SK-N-SH (cell line): ENCODE data around the gene POLDIP3. TPM values are rescaled to one million over a fixed set of nuclear protein-coding genes. Genes with fewer than 3 reads are reported as not detected.

Experiments used
- CTCF ChIA-PET: fragments of 300-600, 350-600 bp; formaldehyde crosslinking; extraction: SDS; loops from one replicate; lab custom pipeline; 2021; lab: Yijun Ruan, JAX
- POLR2A ChIA-PET: fragments of 350-600 bp; sonication (Branson Sonifier 250); formaldehyde crosslinking; extraction: SDS; loops from one replicate; lab custom pipeline; 2020; ENCODE audit warnings: antibody characterized with exemption, inconsistent platforms; lab: Yijun Ruan, JAX
- DNase-seq: peaks from one replicate; pipeline ENCODE4 v3.0.0; 2012
- H2AFZ ChIP-seq: fragments of 200-600 bp; sonication (generic); 2 replicates; pipeline ENCODE4 v1.8.1; 2016; ENCODE audit warnings: antibody characterized with exemption, mild to moderate bottlenecking, low read depth
- H3F3A ChIP-seq: fragments of 200-600 bp; sonication (generic); replicated peaks from 2 replicates; pipeline ENCODE3; 2016; ENCODE audit warnings: antibody characterized with exemption, mild to moderate bottlenecking; ENCODE audit not compliant: insufficient read depth
- H3K27ac ChIP-seq, 2 experiments: fragments of 200-500 bp in 1 of 2; fragments of 200-600 bp in 1 of 2; sonication (Bioruptor generic) in 1 of 2; sonication (generic), shearing (Covaris generic) in 1 of 2; 2 replicates each; pipeline versions ENCODE4 v1.5.1 to v1.6.1; 2014 to 2016; ENCODE audit warnings: low read depth in 2 of 2, inconsistent platforms in 1 of 2, low read length in 1 of 2, mild to moderate bottlenecking in 1 of 2, mixed read lengths in 1 of 2
- H3K27me3 ChIP-seq: fragments of 200-600 bp; sonication (generic), shearing (Covaris generic); 2 replicates; pipeline ENCODE4 v1.6.1; 2016; ENCODE audit warnings: mixed run types; ENCODE audit not compliant: insufficient read depth
- H3K36me3 ChIP-seq, 2 experiments: fragments of 200-500 bp in 1 of 2; fragments of 200-600 bp in 1 of 2; sonication (Bioruptor generic) in 1 of 2; sonication (generic) in 1 of 2; replicated peaks in 1 of 2; 2 replicates each; pipeline versions ENCODE3 to v1.5.1; 2014 to 2016; ENCODE audit warnings: low read length in 1 of 2, mild to moderate bottlenecking in 1 of 2; ENCODE audit not compliant: insufficient read depth in 2 of 2, control insufficient read depth in 1 of 2
- H3K4me1 ChIP-seq, 2 experiments: fragments of 200-500 bp in 1 of 2; fragments of 200-600 bp in 1 of 2; sonication (Bioruptor generic) in 1 of 2; sonication (generic), shearing (Covaris generic) in 1 of 2; 2 replicates each; pipeline versions ENCODE4 v1.5.1 to v1.6.1; 2014 to 2016; ENCODE audit warnings: low read depth in 1 of 2, low read length in 1 of 2, mixed run types in 1 of 2; ENCODE audit not compliant: insufficient read depth in 2 of 2, control insufficient read depth in 1 of 2
- H3K4me2 ChIP-seq: fragments of 200-600 bp; sonication (generic), shearing (Covaris generic); 2 replicates; pipeline ENCODE4 v1.6.1; 2017; ENCODE audit warnings: mixed run types
- H3K4me3 ChIP-seq, 2 experiments: fragments of 200-500 bp in 1 of 2; fragments of 200-600 bp in 1 of 2; sonication (Bioruptor generic) in 1 of 2; sonication (generic), shearing (Covaris generic) in 1 of 2; 2 replicates each; pipeline versions ENCODE4 v1.5.1 to v1.8.1; 2014 to 2016; ENCODE audit warnings: low read depth in 2 of 2, inconsistent platforms in 1 of 2, low read length in 1 of 2, mild to moderate bottlenecking in 1 of 2, mixed read lengths in 1 of 2, moderate library complexity in 1 of 2
- H3K79me2 ChIP-seq: fragments of 200-600 bp; sonication (generic); 2 replicates; pipeline ENCODE4 v1.8.1; 2017; ENCODE audit warnings: mild to moderate bottlenecking; ENCODE audit not compliant: insufficient read depth
- H3K9ac ChIP-seq: fragments of 200-600 bp; sonication (generic); 2 replicates; pipeline ENCODE4 v1.6.1; 2017; ENCODE audit warnings: mixed run types
- H3K9me2 ChIP-seq: fragments of 200-600 bp; sonication (generic); 2 replicates; pipeline ENCODE4 v1.6.1; 2017; ENCODE audit warnings: mixed run types
- H3K9me3 ChIP-seq: fragments of 200-600 bp; sonication (generic); 2 replicates; pipeline ENCODE4 v1.6.1; 2017; ENCODE audit warnings: mixed run types, mild to moderate bottlenecking, moderate library complexity
- H4K20me1 ChIP-seq: fragments of 200-600 bp; sonication (generic); 2 replicates; pipeline ENCODE4 v1.6.1; 2017; ENCODE audit warnings: mild to moderate bottlenecking, mixed run types; ENCODE audit not compliant: insufficient read depth
- ELF1 ChIP-seq: IDR thresholded peaks from 2 replicates; pipeline ENCODE4 v1.4.0; 2012
- EZH2phosphoT487 ChIP-seq: fragments of 200-600 bp; sonication (generic); IDR thresholded peaks from 2 replicates; pipeline ENCODE4 v1.6.1; 2017; ENCODE audit warnings: low read depth, mixed run types, mild to moderate bottlenecking, antibody characterized with exemption, moderate library complexity, borderline replicate concordance
- FOSL2 ChIP-seq: IDR thresholded peaks from 2 replicates; pipeline ENCODE4 v1.4.0; 2012; ENCODE audit warnings: low read depth, mild to moderate bottlenecking, moderate library complexity, borderline replicate concordance
- FOXJ3 ChIP-seq: sonication (generic); formaldehyde crosslinking; IDR thresholded peaks from 2 replicates; pipeline ENCODE4 v1.5.1; 2020; ENCODE audit warnings: mild to moderate bottlenecking, missing genetic modification reagents
- NFIC ChIP-seq: IDR thresholded peaks from 2 replicates; pipeline ENCODE4 v1.4.0; 2012; ENCODE audit warnings: borderline replicate concordance
- NRF1 ChIP-seq: IDR thresholded peaks from 2 replicates; pipeline ENCODE4 v1.6.1; 2012; ENCODE audit warnings: low read depth, mild to moderate bottlenecking, low read length
- RFX5 ChIP-seq: IDR thresholded peaks from 2 replicates; pipeline ENCODE4 v1.6.1; 2012; ENCODE audit warnings: mild to moderate bottlenecking, improper control_type of control experiment, low read length
- SIN3A ChIP-seq: IDR thresholded peaks from 2 replicates; pipeline ENCODE4 v1.6.1; 2012; ENCODE audit warnings: low read depth, mild to moderate bottlenecking, low read length, moderate library complexity, borderline replicate concordance
- TCF12 ChIP-seq: IDR thresholded peaks from 2 replicates; pipeline ENCODE4 v1.4.0; 2012
- TEAD4 ChIP-seq: IDR thresholded peaks from 2 replicates; pipeline ENCODE4 v1.4.0; 2012; ENCODE audit warnings: mild to moderate bottlenecking, borderline replicate concordance; ENCODE audit not compliant: insufficient read depth
- YY1 ChIP-seq: IDR thresholded peaks from 2 replicates; pipeline ENCODE4 v1.4.0; 2012; ENCODE audit warnings: low read depth, mild to moderate bottlenecking
- WGBS: methylation state at CpG from one replicate; pipeline ENCODE4 v1.1.6; 2017; ENCODE audit warnings: low lambda C conversion rate; 5-methylcytosine and 5-hydroxymethylcytosine counted together
- polyA plus RNA-seq, 3 experiments: library from polyadenylated mRNA; depleted of rRNA; stranded (reverse); fragments of >200 nt; gene quantifications; 2 replicates each; pipeline ENCODE4 v1.2.3, GENCODE V29; 2012
- TF ChIP-seq, protein P1 (sequence below): fragments of 150-350 bp; IDR thresholded peaks from 2 replicates; pipeline ENCODE4 v1.6.1; 2017; ENCODE audit warnings: antibody characterized with exemption, low read length, low read depth, borderline replicate concordance
- TF ChIP-seq, protein P2 (sequence below): IDR thresholded peaks from 2 replicates; pipeline ENCODE4 v1.4.0; 2012; ENCODE audit warnings: low read depth

Gene POLDIP3
- polyA plus RNA-seq, 1 of the 3 experiments (the other 2 are of a cell fraction), result 18.8 TPM

DNA sequence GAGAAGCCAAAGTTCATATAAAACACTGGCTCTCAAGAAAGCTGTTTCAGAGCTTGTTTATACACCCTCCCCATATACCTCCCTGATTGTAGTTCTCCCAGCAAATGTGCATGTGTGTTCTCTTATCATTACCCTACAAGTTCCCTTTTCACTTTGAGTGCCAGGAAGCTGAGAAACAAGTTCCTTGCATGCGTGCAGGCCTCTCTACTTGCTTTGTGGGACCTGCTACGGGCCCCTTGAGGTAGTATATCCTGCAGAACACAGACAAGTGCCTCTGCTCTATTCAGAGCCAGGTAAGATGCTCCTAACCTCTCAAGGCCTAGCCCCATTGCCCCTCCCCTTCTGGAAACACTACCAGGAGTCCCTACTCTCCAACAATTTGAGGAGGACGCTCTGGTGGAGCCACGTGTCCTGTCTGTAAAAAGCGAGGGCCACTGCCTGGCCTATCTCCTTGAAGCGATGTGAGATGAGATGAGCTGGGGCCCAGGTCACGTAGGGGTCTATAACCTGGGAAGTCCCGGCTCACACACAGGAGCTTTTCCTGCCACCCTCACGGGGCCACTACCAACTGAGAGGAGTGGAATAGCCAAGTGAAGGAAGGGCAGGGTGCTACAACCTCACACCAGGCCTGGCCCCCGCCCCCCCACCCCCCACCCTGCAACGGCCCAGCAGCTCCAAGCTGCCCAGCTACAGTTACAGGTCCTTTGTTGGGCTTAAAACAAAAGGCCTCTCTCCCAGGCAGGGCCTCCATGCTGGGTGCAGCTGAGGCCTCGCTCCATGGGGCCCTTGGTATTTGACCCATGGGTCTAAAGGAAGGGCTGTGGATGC, 28.3 kb upstream of the POLDIP3 start (continued):
- TF ChIP-seq, protein P1, sequence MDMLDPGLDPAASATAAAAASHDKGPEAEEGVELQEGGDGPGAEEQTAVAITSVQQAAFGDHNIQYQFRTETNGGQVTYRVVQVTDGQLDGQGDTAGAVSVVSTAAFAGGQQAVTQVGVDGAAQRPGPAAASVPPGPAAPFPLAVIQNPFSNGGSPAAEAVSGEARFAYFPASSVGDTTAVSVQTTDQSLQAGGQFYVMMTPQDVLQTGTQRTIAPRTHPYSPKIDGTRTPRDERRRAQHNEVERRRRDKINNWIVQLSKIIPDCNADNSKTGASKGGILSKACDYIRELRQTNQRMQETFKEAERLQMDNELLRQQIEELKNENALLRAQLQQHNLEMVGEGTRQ, result no peak
- TF ChIP-seq RFX5 (no peak), TCF12 (no peak), TEAD4 (no peak), NFIC (no peak)

DNA sequence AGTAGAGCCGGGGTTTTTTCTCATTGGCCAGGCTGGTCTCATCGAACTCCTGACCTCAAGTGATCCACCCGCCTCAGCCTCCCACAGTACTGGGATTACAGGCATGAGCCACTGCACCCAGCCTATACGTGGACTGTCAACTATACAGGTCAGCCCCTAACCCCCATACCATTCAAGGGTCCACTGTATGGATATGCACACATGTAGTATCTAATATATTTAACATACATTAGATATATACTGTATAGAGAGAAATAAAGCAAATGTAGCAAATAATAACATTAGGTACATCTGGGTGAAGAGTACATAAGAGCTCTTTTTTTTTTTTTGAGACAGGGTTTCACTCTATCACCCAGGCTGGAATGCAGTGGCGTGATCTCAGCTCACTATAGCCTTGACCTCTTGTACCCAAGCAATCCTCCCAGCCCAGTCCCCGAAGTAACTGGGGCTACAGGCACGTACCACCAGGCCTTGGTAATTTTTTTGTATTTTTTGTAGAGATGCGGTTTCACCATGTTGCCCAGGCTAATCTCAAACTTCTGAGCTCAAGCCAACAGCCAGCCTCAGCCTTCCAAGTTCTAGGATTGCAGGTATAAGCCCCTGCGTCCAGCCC, 27.2 kb upstream of the POLDIP3 start:
- H3K9me2 ChIP-seq, result no peaks in the 10 kb centered on the region
- no peak overlapping the region for H3K9ac ChIP-seq
- DNase-seq, result no peak
- peaks cover 6% of the 10 kb centered on the region; the same call in 1 of the 2 replicates for H4K20me1 ChIP-seq
- H3K4me3 ChIP-seq, result no peak overlapping the region
- TF ChIP-seq NFIC (no peak), RFX5 (no peak), ELF1 (no peak), FOSL2 (no peak), EZH2phosphoT487 (no peak), NRF1 (no peak)
- POLR2A ChIA-PET, result no interaction called here
- H3K4me2 ChIP-seq, result no peak overlapping the region
- H3F3A ChIP-seq, result no peaks in the 10 kb centered on the region
- H3K4me1 ChIP-seq, result no peaks in the 10 kb centered on the region; a peak in 1 of 4 replicates
- H3K9me3 ChIP-seq, result no peaks in the 10 kb centered on the region
- H3K27me3 ChIP-seq, result no peaks in the 10 kb centered on the region
- no peaks in the 10 kb centered on the region for H3K36me3 ChIP-seq
- 97% methylated on average over 9 of the region's 9 CpGs for WGBS
- CTCF ChIA-PET, result no interaction called here
- no peak overlapping the region for H3K27ac ChIP-seq
- H2AFZ ChIP-seq, result no peak overlapping the region
- H3K79me2 ChIP-seq, result peaks cover 86% of the 10 kb centered on the region

GRCh38 chr22:42639541-42640241, 25.0 kb upstream of the POLDIP3 start:
- H3K27ac ChIP-seq, result no peak overlapping the region
- peaks cover 5% of the 10 kb centered on the region for H3F3A ChIP-seq
- H3K27me3 ChIP-seq, result no peaks in the 10 kb centered on the region
- H3K9ac ChIP-seq, result no peak overlapping the region
- H3K4me1 ChIP-seq, result no peaks in the 10 kb centered on the region
- CTCF ChIA-PET, result interaction anchor here (2.5 kb wide), 1 partner anchor 19 kb away, joined by 9 read pairs; no protein-coding TSS in a partner anchor
- 90% methylated on average over 9 of the region's 9 CpGs for WGBS
- H3K79me2 ChIP-seq, result peaks cover 68% of the 10 kb centered on the region
- peaks cover 6% of the 10 kb centered on the region; the same call in 1 of the 2 replicates for H4K20me1 ChIP-seq
- no peak overlapping the region for H3K4me3 ChIP-seq
- no peak for DNase-seq
- no peaks in the 10 kb centered on the region for H3K9me2 ChIP-seq
- TF ChIP-seq SIN3A (no peak), YY1 (no peak), FOXJ3 (CRISPR knock-in tag) (no peak)
- TF ChIP-seq, protein P2, sequence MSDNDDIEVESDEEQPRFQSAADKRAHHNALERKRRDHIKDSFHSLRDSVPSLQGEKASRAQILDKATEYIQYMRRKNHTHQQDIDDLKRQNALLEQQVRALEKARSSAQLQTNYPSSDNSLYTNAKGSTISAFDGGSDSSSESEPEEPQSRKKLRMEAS, result no peak
- TF ChIP-seq, all 33 proteins: peak for 0
- Histone ChIP-seq H2AFZ (no peak overlapping the region), H3K9me3 (no peaks in the 10 kb centered on the region), H3K36me3 (no peaks in the 10 kb centered on the region), H3K4me2 (no peak overlapping the region)
- POLR2A ChIA-PET, result no interaction called here
